ENCODE results near the gene GRK5. TPM values are rescaled to one million over a fixed set of nuclear protein-coding genes. Genes with fewer than 3 reads are reported as not detected.
A peak's percentile ranks its signal among the peaks of the same experiment; 100 is the strongest.

Gene GRK5
- total RNA-seq, 2 donors from 2014 or later = 7.8 to 12.4 TPM

- ATAC-seq (no peak), DNase-seq (no peak)
- intact Hi-C loops (cut with DNase I, micrococcal nuclease) = no loop called here
These were observed 94.8 kb downstream of the GRK5 start for GRCh38 chr10:119302172-119302571.

GRCh38 chr10:119302591-119303253 lies 95.4 kb downstream of the GRK5 start:
- intact Hi-C loops (cut with DNase I, micrococcal nuclease) = no loop called here
- DNase-seq = no peak
- no peak for ATAC-seq

- intact Hi-C loops (cut with DNase I, micrococcal nuclease) = no loop called here
- DNase-seq = no peak
- ATAC-seq = no peak
These were observed 96.5 kb downstream of the GRK5 start for GRCh38 chr10:119303886-119304285.

GRCh38 chr10:119304541-119304940 lies 97.2 kb downstream of the GRK5 start:
- ATAC-seq (no peak), DNase-seq (no peak)
- intact Hi-C loops (cut with DNase I, micrococcal nuclease) = no loop called here

- ATAC-seq (peak; percentile 35), DNase-seq (peak; percentile 41 to 71)
- intact Hi-C loops (cut with DNase I, micrococcal nuclease) = no loop called here
These were observed 98.6 kb downstream of the GRK5 start for GRCh38 chr10:119305860-119306513.

GRCh38 chr10:119306514-119306951 lies 99.2 kb downstream of the GRK5 start:
- ATAC-seq (peak; percentile 48), DNase-seq (peak; percentile 52 to 62)
- intact Hi-C loops (cut with DNase I, micrococcal nuclease) = no loop called here

GRCh38 chr10:119306986-119307392 lies 99.6 kb downstream of the GRK5 start:
- intact Hi-C loops (cut with DNase I, micrococcal nuclease) = no loop called here
- ATAC-seq (no peak), DNase-seq (no peak)

GRCh38 chr10:119308089-119308488 lies 100.7 kb downstream of the GRK5 start:
- intact Hi-C loops (cut with DNase I, micrococcal nuclease) = no loop called here
- ATAC-seq (no peak), DNase-seq (no peak)

GRCh38 chr10:119308551-119309422 lies 101.4 kb downstream of the GRK5 start:
- ATAC-seq (no peak), DNase-seq (no peak)
- intact Hi-C loops (cut with DNase I, micrococcal nuclease) = no loop called here

- DNase-seq (no peak), ATAC-seq (no peak)
- intact Hi-C loops (cut with DNase I, micrococcal nuclease) = no loop called here
These were observed 102.0 kb downstream of the GRK5 start for GRCh38 chr10:119309423-119309770.

GRCh38 chr10:119310806-119311205 lies 103.4 kb downstream of the GRK5 start:
- DNase-seq (peak in 1 of 2 donors; percentile 35), ATAC-seq (peak; percentile 88)
- intact Hi-C loops (cut with DNase I, micrococcal nuclease) = no loop called here

- intact Hi-C loops (cut with DNase I, micrococcal nuclease) = no loop called here
- no peak for DNase-seq
- no peak for ATAC-seq
These were observed 104.9 kb downstream of the GRK5 start for GRCh38 chr10:119312241-119312640.

- no peak for ATAC-seq
- no peak for DNase-seq
- intact Hi-C loops (cut with DNase I, micrococcal nuclease) = no loop called here
These were observed 105.7 kb downstream of the GRK5 start for GRCh38 chr10:119313024-119313423.

GRCh38 chr10:119313644-119314043 lies 106.3 kb downstream of the GRK5 start:
- ATAC-seq (no peak), DNase-seq (no peak)
- intact Hi-C loops (cut with DNase I, micrococcal nuclease) = no loop called here

GRCh38 chr10:119314061-119314460 lies 106.7 kb downstream of the GRK5 start:
- intact Hi-C loops (cut with DNase I, micrococcal nuclease) = no loop called here
- ATAC-seq (no peak), DNase-seq (no peak)

- ATAC-seq = no peak
- no peak for DNase-seq
- intact Hi-C loops (cut with DNase I, micrococcal nuclease) = no loop called here
These were observed 107.1 kb downstream of the GRK5 start for GRCh38 chr10:119314486-119314885.

- intact Hi-C loops (cut with DNase I, micrococcal nuclease) = no loop called here
- ATAC-seq (no peak), DNase-seq (no peak)
These were observed 108.0 kb downstream of the GRK5 start for GRCh38 chr10:119315128-119316001.

- intact Hi-C loops (cut with DNase I, micrococcal nuclease) = no loop called here
- no peak for ATAC-seq
- no peak for DNase-seq
These were observed 108.6 kb downstream of the GRK5 start for GRCh38 chr10:119316002-119316358.

GRCh38 chr10:119316729-119317097 lies 109.3 kb downstream of the GRK5 start:
- intact Hi-C loops (cut with DNase I, micrococcal nuclease) = no loop called here
- ATAC-seq (no peak), DNase-seq (no peak)
